Glutamatergic neuron (in vitro differentiated cells): ENCODE results near the gene TMEM114. TPM values are rescaled to one million over a fixed set of nuclear protein-coding genes. Genes with fewer than 3 reads are reported as not detected.

Source experiments
- DNase-seq: peaks from one replicate; pipeline ENCODE4 v3.0.0; 2022
- H3K27ac Mint-ChIP-seq: one replicate; pipeline ENCODE4 v1.8.0; 2020; ENCODE audit warnings: mild to moderate bottlenecking, mixed read lengths, inconsistent platforms; ENCODE audit not compliant: unreplicated experiment
- H3K27me3 Mint-ChIP-seq: one replicate; pipeline ENCODE4 v1.8.0; 2020; ENCODE audit warnings: mild to moderate bottlenecking, moderate library complexity, mixed read lengths, inconsistent platforms; ENCODE audit not compliant: unreplicated experiment
- H3K36me3 Mint-ChIP-seq: one replicate; pipeline ENCODE4 v1.8.0; 2020; ENCODE audit warnings: mild to moderate bottlenecking, mixed read lengths, inconsistent platforms; ENCODE audit not compliant: unreplicated experiment
- H3K4me1 Mint-ChIP-seq: one replicate; pipeline ENCODE4 v1.8.0; 2020; ENCODE audit warnings: mild to moderate bottlenecking, low read depth, mixed read lengths, inconsistent platforms; ENCODE audit not compliant: unreplicated experiment
- H3K4me3 Mint-ChIP-seq: one replicate; pipeline ENCODE4 v1.8.0; 2020; ENCODE audit warnings: mild to moderate bottlenecking, mixed read lengths, inconsistent platforms; ENCODE audit not compliant: unreplicated experiment
- H3K9me3 Mint-ChIP-seq: one replicate; pipeline ENCODE4 v1.8.0; 2020; ENCODE audit warnings: mild to moderate bottlenecking, moderate library complexity, mixed read lengths, inconsistent platforms; ENCODE audit not compliant: unreplicated experiment
- total RNA-seq: library from RNA; stranded (reverse); fragmentation: NEBNext Ultra II Directional; extraction: Animal tissue kit (Norgen Biotek cat#: 25700); gene quantifications from one replicate; pipeline ENCODE4 v1.2.1, GENCODE V29; 2021; ENCODE audit not compliant: unreplicated experiment
- TF ChIP-seq, protein P1 (sequence below): fragments of 200-600 bp; sonication (generic); IDR thresholded peaks from one replicate; pipeline ENCODE4 v1.5.0; 2021; ENCODE audit not compliant: partially characterized antibody, unreplicated experiment

TMEM114 gene
- total RNA-seq, 1 donor from 2014 or later, result not detected

DNA sequence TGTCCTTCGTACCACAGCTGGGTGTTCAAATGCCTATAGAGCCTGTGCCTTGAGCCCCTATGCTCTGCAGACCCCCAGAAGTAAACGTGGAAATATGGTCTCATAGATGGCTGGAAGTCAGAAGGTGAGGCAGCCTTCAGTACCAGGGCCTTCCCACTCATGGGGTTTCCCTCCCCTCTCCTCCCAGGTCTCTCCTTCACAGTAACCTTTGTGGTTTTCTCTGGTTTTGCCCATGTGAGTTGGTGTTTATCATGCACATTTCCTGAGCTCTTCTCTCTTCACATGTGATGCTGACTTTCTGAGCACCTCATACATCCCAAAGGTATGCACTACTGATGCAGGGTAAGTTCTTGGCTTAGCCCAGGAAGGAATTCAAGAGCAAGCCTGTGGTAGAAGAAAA is 35.4 kb downstream of the TMEM114 start:
- Mint-ChIP-seq H3K4me3 (no peak overlapping the region), H3K36me3 (no peaks in the 10 kb centered on the region), H3K27ac (no peak overlapping the region), H3K27me3 (peaks cover 2% of the 10 kb centered on the region), H3K9me3 (peaks cover 3% of the 10 kb centered on the region), H3K4me1 (no peaks in the 10 kb centered on the region)
- TF ChIP-seq, protein P1, sequence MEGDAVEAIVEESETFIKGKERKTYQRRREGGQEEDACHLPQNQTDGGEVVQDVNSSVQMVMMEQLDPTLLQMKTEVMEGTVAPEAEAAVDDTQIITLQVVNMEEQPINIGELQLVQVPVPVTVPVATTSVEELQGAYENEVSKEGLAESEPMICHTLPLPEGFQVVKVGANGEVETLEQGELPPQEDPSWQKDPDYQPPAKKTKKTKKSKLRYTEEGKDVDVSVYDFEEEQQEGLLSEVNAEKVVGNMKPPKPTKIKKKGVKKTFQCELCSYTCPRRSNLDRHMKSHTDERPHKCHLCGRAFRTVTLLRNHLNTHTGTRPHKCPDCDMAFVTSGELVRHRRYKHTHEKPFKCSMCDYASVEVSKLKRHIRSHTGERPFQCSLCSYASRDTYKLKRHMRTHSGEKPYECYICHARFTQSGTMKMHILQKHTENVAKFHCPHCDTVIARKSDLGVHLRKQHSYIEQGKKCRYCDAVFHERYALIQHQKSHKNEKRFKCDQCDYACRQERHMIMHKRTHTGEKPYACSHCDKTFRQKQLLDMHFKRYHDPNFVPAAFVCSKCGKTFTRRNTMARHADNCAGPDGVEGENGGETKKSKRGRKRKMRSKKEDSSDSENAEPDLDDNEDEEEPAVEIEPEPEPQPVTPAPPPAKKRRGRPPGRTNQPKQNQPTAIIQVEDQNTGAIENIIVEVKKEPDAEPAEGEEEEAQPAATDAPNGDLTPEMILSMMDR, result no peak
- no peak for DNase-seq

DNA sequence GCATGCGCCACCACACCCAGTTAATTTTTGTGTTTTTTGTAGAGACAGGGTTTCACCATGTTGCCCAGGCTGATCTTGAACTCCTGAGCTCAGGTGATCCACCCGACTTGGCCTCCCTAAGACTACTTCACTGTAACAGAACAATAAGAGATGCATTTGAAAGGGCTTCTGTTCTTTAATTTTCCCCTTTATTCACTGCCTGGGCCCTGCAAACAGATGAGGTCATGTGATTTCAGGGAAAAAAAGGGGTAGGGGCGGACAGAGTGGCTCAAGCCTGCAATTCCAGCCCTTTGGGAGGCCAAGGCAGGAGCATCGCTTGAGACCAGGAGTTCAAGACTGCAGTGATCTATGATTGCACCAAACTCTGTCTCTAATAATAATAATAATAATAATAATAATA is 36.3 kb downstream of the TMEM114 start:
- H3K36me3 Mint-ChIP-seq, result no peaks in the 10 kb centered on the region
- TF ChIP-seq, protein P1, result no peak
- H3K4me3 Mint-ChIP-seq, result no peak overlapping the region
- H3K9me3 Mint-ChIP-seq, result peaks cover 3% of the 10 kb centered on the region
- H3K27me3 Mint-ChIP-seq, result peaks cover 2% of the 10 kb centered on the region
- H3K4me1 Mint-ChIP-seq, result no peaks in the 10 kb centered on the region
- no peak overlapping the region for H3K27ac Mint-ChIP-seq
- DNase-seq, result no peak

DNA sequence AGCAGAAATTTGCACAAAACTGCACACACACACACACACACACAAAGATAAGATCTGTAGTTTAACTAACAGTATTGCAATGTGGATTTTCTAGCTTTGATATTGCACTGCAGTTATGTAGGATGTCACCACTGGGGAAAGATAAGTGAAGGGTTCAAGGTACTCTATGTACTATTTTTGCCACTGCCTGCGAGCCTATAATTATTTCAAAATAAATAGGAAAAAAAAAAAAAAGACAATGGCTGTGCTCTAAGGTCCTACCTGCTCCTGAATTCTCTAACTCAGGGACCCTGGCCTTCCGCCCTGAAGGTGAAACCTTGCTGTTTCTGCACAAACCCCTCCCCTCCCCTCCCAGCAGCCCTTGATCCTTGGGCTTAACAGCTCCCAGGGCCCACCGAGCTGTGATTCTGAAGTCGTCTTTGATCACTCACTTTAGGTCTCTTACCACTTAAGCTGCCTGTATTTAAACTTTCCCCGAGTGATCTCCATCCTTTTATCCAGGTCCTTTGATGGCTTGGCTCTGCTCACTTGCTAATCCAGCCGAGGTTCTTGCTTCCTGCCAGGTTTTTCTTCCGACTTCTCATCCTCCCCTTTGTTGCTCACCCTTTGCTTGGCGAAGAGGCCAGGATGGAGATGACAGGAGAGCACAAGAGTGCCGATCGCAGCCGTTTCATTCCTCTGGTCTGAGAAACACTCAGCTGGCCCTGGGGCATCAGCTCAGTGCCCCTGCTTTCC is 37.7 kb downstream of the TMEM114 start:
- Mint-ChIP-seq H3K27ac (no peak overlapping the region), H3K36me3 (no peaks in the 10 kb centered on the region), H3K4me3 (no peak overlapping the region), H3K27me3 (peaks cover 2% of the 10 kb centered on the region), H3K4me1 (no peaks in the 10 kb centered on the region), H3K9me3 (peaks cover 3% of the 10 kb centered on the region)
- no peak for DNase-seq
- TF ChIP-seq, protein P1, result no peak

DNA sequence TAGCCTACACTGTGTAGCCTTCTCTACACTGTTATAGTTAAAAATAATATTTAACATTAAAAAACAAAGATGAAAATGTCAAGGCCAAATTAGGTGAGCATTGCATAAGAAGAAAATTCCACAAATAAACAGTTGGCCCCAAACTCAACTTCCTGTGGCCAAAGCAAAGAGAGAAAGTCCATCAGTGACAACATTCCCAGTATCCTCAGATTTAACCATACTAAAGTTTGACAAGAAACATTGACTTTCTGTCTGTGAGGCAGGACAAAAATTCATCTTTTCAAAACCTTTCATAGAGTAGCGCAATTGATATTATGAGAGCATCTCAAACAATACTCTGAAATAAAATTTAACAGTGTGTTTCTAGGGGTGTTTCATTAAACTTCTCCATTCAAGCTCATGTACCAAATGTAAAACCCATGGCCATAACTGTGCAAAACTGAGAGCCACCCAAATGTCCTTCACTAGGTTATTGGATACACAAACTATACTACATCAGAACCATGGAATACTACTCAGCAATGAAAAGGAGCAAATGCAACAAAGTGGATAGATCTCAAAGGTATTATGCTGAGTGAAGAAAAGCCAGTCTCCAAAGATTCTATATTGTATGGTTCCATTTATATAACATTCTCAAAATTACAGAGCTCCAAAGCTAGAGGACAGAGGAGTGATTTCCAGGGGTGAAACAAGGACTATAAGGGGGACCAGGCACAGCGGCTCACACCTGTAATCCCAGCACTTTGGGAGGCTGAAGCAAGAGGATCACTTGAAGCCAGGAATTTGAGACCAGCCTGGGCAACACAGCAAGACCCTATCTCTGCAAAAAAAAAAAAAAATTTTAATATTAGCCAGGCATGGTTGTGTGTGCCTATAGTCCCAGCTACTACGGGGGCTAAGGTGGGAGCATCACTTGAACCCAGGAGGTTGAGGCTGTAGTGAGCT is 38.7 kb downstream of the TMEM114 start:
- DNase-seq, result no peak
- TF ChIP-seq, protein P1, result no peak
- no peaks in the 10 kb centered on the region for H3K4me1 Mint-ChIP-seq
- peaks cover 3% of the 10 kb centered on the region for H3K9me3 Mint-ChIP-seq
- H3K27me3 Mint-ChIP-seq, result peaks cover 2% of the 10 kb centered on the region
- no peak overlapping the region for H3K4me3 Mint-ChIP-seq
- no peak overlapping the region for H3K27ac Mint-ChIP-seq
- no peaks in the 10 kb centered on the region for H3K36me3 Mint-ChIP-seq
